ENCODE results near the gene GPRC5D.

GPRC5D gene

GRCh38 chr12:12933742-12934141 is 18.2 kb downstream of the GPRC5D start:
- no peak for DNase-seq

DNA sequence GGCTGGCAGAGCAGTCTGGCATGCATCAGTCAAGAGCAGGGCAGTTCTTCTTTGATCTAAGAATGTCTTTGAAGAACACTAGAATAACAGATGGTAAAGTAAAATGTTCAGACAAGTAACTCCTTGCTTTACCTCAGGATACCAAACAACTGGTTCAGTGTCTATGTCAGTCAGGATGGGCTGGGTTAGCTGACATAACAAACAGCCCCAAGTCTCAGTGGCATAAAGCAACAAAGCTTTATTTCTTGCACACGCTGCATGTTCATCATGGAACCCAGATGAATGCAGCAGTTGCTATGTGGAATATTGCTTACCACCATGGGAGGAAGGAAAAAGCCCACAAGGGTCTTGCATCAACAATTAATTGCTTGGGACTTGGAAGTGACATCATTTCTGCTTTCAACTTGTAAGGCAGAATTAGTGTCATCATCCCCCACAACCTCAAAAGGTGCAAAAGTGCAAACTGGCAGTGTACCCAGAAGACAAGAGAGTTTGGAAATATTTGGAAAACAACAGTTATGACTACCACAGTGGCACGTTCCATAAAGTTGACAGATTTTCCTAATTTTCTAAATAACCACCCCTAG is 21.2 kb downstream of the GPRC5D start:
- DNase-seq: no peak

DNA sequence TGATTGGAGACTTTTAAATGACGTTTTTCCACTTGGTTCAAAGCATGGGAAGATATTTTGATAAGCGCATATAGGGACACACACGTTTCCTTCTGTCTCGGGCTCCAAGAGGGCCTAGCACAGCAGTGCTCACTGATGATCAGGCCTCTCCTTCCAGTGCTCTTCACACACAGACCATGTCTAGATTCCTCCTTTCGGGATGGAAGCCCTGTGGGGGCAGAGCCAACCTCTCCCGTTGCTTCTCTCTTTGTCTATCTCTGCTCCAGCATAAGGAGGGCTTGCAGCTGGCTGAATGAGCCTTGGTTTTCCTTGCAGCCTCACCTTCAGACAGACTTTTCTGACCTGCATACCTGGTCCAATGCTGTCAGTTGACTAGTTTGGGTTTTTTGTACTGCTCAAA is 22.3 kb downstream of the GPRC5D start:
- no peak for DNase-seq

- DNase-seq: peak; percentile 82
Measured at GRCh38 chr12:12927211-12928079, 24.5 kb downstream of the GPRC5D start.

DNA sequence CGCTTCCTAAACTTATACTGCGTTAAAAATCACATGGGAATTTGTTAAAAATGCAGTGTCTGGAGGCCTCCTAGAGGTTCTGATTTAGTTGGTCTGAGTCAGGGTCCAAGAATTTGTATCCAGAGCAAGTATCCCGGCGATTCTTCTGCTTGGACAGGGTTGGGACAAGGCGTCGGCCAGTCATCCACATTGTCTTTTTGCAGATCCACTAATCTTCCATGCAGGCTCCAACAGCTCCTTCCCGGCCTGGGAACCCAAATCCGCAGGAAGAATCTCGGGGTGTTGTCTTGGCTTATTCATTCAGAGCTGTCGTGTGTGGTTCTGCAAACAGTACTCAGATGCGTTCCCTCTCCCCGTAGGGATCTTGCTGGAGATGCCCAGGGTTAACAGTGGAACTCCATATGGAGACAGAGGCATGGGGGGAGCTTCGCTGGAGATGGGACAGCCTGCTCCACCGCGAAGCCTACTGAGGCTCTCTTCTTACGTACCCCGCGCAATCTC is 25.3 kb downstream of the GPRC5D start:
- no peak for DNase-seq

DNA sequence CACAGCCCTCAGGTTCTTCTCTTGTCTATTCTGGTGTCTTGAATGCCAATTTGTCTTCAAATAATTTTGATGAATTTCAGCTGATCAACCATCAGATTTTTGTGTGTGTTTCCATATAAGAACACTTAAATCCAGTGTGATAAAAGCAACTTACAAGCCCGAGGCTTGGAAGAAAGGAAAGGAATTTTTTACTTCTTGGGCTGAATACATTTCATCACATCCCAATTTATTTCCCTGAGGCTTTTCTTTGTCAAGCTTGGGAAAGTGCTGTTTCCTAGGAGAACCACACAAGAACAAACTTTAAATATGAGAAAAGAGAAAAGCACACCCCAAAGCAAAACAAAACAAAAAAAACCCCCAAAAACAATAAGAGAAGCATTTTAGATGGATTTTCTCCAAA is 26.6 kb downstream of the GPRC5D start:
- DNase-seq: no peak

GRCh38 chr12:12924169-12924568 is 27.8 kb downstream of the GPRC5D start:
- no peak for DNase-seq

DNA sequence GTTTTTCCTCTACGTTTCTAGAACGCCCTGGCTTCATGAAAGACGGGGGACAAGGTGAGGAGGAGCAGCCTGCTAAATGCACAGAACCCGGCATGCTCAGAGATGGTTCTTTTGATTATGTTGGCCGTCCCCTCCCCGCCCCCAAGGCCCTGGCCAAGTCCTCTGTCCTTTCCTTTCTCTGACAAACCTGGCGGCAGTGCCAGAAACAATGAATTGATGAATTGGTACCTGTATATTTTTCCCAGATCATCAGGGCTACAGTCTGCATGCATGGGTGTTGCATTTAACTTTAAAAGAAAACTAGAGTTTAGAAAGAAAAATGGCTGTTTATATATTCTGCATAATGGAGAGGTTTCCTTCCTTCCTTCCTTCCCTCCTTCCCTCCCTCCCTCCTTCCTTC is 29.0 kb downstream of the GPRC5D start:
- no peak for DNase-seq

DNA sequence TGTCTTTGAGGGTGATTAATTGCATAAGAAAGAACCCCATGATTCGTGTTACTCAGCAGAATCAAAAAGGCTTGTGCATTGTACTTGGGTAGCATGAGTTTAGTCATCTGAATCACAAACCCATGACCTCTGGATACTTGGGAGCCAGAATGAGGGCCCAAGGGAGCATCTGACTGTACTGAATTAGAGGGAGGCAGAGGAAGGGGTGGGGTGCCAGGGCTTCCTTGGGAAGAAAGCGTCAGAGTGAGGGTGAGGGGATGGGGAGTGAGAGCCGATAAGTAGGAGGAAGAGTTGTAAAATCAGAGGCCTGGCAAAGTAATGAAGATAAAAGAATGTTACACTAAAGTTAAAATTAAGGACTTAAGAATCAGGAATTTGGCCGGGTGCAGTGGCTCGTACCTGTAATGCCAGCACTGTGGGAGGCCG is 29.8 kb downstream of the GPRC5D start:
- no peak for DNase-seq

GRCh38 chr12:12919666-12920435 is 32.1 kb downstream of the GPRC5D start:
- no peak for DNase-seq

DNA sequence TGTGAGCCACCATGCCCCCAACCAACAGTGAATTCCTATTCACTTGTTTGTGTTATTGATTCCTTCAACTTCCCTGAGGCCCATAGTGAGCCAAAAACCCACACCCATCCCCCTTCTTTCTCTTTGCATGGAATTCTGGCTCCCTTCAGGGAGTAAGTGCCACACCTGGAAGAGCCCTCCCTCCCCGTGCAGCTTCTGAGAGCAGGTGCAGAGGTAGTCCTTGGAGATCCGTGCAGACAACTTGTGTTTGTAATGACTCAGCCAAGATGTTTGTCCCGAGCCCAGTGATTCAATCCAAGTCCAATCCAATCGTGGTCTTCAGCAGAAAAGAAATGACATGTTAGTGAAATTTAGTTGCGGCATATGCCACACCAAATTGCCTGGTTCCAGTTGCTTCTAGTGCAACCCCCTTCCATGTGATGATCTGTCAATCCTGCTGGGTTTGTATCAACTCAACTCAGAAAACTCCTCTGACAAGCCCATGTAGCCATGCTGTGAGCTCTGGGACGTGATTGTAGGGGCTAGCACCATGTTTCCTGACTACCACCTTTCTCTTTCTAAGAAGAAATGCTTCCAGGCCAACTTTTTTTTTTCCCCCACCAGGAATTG is 33.1 kb downstream of the GPRC5D start:
- no peak for DNase-seq

DNA sequence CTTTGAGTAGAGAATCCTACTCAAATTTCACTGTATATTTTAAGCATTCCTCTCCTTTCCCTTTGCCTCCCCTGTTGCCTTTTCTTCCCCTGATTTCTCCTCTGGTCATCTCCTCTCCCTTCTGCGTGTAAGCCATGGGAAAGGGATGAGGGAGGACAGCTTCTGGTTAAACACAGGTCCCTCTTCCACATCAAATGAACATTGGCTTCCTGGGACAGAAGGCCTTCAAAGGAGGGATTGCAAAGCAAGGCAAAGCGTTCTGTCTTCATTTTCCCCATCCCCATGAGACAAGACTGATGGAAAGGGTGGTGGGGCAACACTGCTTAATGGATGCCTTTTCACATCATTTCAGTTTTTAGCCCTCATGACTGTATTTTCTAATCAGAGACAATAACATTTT is 34.5 kb downstream of the GPRC5D start:
- DNase-seq: no peak

GRCh38 chr12:12916135-12916944 is 35.6 kb downstream of the GPRC5D start:
- DNase-seq: peak; percentile 89

- DNase-seq: no peak
Measured at GRCh38 chr12:12915656-12916055, 36.3 kb downstream of the GPRC5D start.

DNA sequence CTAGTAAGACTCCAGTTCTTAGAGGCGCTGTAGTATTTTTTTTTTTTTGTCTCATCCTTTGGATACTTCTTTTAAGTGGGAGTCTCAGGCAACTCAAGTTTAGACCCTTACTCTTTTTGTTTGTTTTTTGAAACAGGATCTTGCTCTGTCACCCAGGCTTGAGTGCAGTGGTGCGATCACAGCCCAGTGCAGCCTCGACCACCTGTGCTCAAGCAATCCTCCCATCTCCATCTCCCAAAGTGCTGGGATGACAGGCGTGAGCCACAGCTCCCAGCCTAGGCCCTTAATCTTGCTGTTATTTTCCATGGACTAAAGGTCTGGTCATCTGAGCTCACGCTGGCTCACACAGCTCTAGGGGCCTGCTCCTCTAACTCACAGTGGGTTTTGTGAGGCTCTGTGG is 39.3 kb downstream of the GPRC5D start:
- no peak for DNase-seq

DNA sequence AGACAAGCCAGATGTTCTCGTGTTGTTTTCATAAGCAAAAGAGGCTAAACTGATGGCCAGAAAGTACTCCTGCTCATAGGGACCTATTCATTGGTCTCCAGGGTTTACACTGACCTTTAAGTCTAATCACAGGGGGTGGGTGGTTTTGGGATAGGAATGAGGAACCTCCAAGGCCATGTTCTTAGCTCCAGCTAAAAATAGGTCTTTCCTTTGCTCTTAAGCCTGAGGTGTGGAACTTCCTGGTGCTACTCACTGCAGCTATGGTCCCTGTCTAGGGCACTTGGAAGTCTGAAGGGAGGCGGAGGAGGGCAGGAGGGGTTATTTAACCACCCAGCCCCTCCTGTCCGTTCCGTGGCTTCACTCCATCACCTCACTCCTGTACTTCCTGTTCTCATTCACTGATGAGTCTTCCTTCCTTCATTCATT is 42.0 kb downstream of the GPRC5D start:
- DNase-seq: peak; percentile 29

DNA sequence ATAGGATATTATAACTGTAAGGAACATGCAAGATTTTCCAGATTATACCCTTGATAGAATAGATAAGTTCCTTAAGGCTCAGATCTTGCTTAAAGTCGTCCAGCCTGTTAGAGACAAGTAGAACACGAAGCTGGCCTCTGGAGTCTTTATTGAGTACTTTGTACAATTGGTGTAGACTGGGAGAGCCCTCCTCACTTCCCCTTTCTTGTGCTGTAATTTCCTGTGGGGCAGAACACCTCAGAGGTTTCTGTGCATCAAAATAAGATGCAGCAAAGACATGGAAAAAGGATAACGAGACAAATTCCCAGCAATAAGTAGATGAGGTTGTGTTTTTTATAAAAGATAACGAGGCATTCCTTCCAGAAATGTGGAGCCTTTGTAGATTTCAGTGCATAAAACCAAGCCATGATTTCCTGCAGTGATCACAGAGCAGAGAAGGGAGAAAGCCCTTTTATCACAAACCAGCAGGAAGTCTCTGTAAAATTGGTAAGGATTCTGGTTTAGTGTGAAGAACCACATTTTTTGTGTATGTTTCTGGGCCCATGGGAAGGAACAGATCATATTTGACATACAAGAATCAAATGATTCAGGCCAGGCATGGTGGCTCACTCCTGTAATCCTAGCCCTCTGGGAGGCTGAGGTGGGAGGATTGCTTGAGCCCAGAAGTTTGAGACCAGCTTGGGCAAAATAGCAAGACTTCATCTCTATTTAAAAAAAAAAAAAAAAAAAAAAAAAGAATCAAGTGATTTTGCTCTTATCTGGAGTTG is 42.6 kb downstream of the GPRC5D start:
- DNase-seq: peak; percentile 47

- DNase-seq: no peak
Measured at GRCh38 chr12:12908711-12909110, 43.3 kb downstream of the GPRC5D start.

DNA sequence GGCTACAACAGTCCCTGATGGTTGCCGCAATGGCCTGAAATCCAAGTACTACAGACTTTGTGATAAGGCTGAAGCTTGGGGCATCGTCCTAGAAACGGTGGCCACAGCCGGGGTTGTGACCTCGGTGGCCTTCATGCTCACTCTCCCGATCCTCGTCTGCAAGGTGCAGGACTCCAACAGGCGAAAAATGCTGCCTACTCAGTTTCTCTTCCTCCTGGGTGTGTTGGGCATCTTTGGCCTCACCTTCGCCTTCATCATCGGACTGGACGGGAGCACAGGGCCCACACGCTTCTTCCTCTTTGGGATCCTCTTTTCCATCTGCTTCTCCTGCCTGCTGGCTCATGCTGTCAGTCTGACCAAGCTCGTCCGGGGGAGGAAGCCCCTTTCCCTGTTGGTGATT is 43.7 kb downstream of the GPRC5D start:
- DNase-seq: no peak

DNA sequence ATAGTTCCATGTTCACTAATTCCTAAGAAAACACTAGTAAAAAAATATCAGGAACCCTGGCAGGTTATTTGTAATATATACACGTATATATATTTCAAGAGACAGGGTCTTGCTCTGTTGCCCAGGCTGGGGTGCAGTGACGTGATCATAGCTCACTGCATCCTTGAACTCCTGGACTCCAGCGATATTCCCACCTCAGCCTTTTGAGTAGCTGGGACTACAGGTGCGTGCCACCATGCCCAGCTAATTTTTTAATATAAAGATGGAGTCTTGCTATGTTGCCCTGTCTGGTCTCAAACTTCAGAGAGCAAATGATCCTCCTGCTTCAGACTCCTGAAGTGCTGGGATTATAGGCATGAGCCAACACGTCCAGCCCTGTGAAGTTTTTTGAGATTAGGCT is 44.4 kb downstream of the GPRC5D start:
- DNase-seq: no peak
